Type B pancreatic cell (in vitro differentiated cells): ENCODE results near the gene RASAL1. TPM values are rescaled to one million over a fixed set of nuclear protein-coding genes. Genes with fewer than 3 reads are reported as not detected.

ENCODE experiments used
- DNase-seq: peaks from one replicate; pipeline ENCODE4 v3.0.0; 2021; ENCODE audit warnings: mixed read lengths; ENCODE audit not compliant: unreplicated experiment; ENCODE audit errors: extremely low spot score
- H3K27ac Mint-ChIP-seq: 2 replicates; pipeline ENCODE4 v1.8.0; 2021; ENCODE audit warnings: mild to moderate bottlenecking, mixed read lengths
- H3K27me3 Mint-ChIP-seq: 2 replicates; pipeline ENCODE4 v1.8.0; 2021; ENCODE audit warnings: mixed read lengths
- H3K36me3 Mint-ChIP-seq: 2 replicates; pipeline ENCODE4 v1.8.0; 2021; ENCODE audit warnings: mixed read lengths
- H3K4me1 Mint-ChIP-seq: one replicate; pipeline ENCODE4 v1.8.0; 2021; ENCODE audit warnings: mixed read lengths; ENCODE audit not compliant: unreplicated experiment
- H3K4me3 Mint-ChIP-seq: 2 replicates; pipeline ENCODE4 v1.8.0; 2021; ENCODE audit warnings: mild to moderate bottlenecking, mixed read lengths
- H3K9me3 Mint-ChIP-seq: 2 replicates; pipeline ENCODE4 v1.8.0; 2021; ENCODE audit warnings: mixed read lengths
- total RNA-seq: library from RNA; stranded (reverse); gene quantifications from 2 replicates; pipeline ENCODE4 v1.2.1, GENCODE V29; 2021; ENCODE audit warnings: low replicate concordance
- TF ChIP-seq, protein P1 (sequence below): fragments of 200-600 bp; sonication (generic); conservative IDR thresholded peaks from 2 replicates; pipeline ENCODE4 v1.5.0; 2021; ENCODE audit warnings: antibody characterized with exemption, mild to moderate bottlenecking

Gene RASAL1
- total RNA-seq, 1 donor from 2014 or later: 0.58 TPM

DNA sequence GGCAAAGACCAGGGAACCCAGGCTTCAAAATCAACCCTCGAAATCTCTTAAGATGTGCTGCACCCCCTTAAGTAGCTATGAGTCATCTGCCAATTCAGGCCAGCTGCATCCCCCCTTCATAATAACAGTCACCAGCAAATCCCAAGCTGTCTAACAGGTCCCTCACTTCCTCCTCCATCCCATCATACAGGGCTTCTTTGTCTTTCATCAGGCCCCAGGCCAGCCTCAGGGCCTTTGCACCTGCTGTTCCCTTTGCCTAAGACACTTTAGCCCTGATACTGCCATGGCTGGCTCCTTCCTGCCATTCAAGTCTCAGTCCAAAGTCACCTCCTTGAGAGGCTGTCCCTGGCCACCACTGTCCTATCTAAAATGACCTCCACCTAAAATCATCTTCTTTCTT lies 4.0 kb downstream of the RASAL1 start:
- no peak overlapping the region for H3K27ac Mint-ChIP-seq

DNA sequence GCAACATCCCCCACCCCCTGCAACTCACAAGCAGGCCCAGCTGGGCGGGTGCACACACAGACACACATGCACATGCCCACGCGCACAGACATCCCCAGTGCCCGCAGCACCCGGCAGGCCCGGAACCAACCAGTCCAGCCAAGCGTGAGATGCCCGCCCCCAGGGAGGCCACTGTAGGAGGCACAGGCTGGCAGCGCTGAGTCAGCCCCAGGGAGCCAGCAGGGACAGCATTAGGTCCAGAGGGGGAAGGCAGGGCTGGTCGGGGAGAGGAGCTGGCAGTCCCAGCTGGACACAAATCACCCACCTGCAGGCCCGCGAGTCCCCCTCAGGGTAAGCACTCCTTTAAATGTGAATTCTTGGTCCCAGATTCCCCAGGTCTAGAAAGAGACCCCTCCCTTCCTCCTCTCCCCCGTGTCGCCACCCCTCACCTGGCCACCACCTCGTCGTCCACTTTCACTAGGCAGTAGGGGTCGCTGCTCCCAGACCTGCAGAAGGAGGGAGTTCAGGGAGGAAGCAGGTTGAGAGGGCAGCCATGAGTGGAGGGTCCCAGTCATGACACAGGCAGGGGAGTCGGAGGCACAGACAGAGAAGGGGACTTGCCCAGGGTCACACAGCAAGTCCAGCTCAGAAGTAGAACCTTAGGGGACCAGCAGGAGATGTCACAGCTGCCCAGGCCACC lies 5.0 kb downstream of the RASAL1 start:
- H3K4me3 Mint-ChIP-seq: no peak overlapping the region
- DNase-seq: no peak
- no peak overlapping the region for H3K27ac Mint-ChIP-seq
- H3K27me3 Mint-ChIP-seq: peaks cover 43% of the 10 kb centered on the region
- H3K36me3 Mint-ChIP-seq: no peaks in the 10 kb centered on the region
- H3K4me1 Mint-ChIP-seq: no peaks in the 10 kb centered on the region
- no peaks in the 10 kb centered on the region for H3K9me3 Mint-ChIP-seq
- TF ChIP-seq, protein P1, sequence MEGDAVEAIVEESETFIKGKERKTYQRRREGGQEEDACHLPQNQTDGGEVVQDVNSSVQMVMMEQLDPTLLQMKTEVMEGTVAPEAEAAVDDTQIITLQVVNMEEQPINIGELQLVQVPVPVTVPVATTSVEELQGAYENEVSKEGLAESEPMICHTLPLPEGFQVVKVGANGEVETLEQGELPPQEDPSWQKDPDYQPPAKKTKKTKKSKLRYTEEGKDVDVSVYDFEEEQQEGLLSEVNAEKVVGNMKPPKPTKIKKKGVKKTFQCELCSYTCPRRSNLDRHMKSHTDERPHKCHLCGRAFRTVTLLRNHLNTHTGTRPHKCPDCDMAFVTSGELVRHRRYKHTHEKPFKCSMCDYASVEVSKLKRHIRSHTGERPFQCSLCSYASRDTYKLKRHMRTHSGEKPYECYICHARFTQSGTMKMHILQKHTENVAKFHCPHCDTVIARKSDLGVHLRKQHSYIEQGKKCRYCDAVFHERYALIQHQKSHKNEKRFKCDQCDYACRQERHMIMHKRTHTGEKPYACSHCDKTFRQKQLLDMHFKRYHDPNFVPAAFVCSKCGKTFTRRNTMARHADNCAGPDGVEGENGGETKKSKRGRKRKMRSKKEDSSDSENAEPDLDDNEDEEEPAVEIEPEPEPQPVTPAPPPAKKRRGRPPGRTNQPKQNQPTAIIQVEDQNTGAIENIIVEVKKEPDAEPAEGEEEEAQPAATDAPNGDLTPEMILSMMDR: peak; percentile 14

More for the DNA sequence above, 4.0 kb downstream of the RASAL1 start:
- peaks cover 51% of the 10 kb centered on the region for H3K27me3 Mint-ChIP-seq
- no peaks in the 10 kb centered on the region for H3K36me3 Mint-ChIP-seq
- TF ChIP-seq, protein P1: no peak
- H3K4me1 Mint-ChIP-seq: no peaks in the 10 kb centered on the region
- DNase-seq: no peak
- H3K9me3 Mint-ChIP-seq: no peaks in the 10 kb centered on the region
- no peak overlapping the region for H3K4me3 Mint-ChIP-seq

DNA sequence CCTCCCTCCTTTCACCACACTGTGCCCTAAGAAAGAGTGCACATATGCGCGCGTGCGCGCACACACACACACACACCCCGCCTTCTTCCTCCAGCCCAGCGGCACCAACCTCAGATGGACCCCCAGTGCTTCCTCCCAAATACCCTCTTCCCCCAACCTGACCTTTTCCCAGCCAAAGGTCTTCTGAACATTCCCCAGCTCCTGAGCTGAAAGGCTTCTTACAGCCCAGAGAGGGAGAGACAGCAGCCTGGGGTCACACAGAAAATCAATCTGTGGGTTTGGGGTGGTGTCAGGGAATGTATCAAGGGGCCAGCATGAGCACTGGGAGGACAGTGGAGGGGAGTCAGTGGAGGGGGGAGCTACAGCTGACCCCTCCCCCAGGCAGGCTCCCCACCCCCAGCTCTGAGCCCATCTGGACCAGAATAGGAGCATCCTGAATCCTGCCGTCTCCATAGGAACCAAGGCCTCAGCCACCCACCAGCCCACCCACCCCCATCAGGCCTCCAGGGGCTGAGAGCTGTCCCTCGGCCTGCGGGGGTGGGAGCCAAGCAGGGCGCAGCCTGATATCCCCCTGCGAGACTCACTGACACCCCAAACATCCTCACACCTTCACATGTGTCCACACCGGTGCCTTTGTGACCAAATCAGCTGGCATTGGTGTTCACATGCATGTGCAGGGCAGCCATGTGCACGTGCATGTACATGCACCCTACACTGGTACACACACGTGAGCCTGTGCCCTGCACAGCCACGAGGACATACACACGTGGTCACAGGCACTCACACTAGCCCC lies 5.7 kb downstream of the RASAL1 start:
- no peak overlapping the region for H3K27ac Mint-ChIP-seq
- no peaks in the 10 kb centered on the region for H3K9me3 Mint-ChIP-seq
- TF ChIP-seq, protein P1: no peak
- H3K27me3 Mint-ChIP-seq: peaks cover 37% of the 10 kb centered on the region
- H3K36me3 Mint-ChIP-seq: no peaks in the 10 kb centered on the region
- DNase-seq: no peak
- no peak overlapping the region for H3K4me3 Mint-ChIP-seq
- H3K4me1 Mint-ChIP-seq: no peaks in the 10 kb centered on the region

DNA sequence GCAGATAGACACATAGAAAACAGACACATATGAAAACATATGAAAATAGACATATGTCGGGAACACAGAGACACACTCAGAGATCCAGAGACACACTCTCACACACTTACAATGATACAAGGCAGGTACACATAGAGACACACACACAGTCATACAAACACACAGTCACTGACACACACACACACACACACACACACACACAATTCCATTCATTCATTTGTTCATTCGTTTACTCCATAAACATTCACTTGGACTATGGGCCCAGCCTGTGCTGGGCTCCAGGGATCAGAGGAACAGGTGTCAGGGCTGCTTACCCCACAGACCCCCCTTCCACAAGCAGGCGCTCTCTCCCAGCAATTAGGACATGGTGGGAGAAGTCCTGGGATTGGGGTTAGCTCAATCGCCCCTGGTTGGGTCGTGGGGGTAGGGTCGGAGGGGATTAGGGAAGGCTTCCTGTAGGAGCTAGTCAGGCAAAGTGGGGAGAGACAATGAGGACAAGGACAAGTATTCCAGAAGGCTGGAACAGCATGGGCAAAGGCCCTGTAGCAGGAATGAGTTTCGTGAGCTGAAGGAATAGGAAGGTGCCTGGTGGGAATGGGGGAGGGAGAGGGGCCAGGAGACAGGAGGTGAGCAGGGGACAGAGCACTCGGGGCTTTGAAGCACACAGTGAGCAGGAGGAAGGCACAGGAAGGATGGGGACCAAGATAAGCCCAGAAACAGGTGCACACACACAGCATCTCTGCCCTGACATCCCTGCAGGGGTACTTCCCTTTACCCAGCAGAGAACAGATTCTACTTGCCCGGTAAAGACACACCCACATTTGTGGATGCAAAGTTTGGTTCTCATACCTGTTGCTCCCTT lies 6.5 kb downstream of the RASAL1 start:
- peaks cover 33% of the 10 kb centered on the region for H3K27me3 Mint-ChIP-seq
- H3K4me1 Mint-ChIP-seq: no peaks in the 10 kb centered on the region
- no peak overlapping the region for H3K27ac Mint-ChIP-seq
- TF ChIP-seq, protein P1: no peak
- no peak for DNase-seq
- H3K36me3 Mint-ChIP-seq: no peaks in the 10 kb centered on the region
- no peaks in the 10 kb centered on the region for H3K9me3 Mint-ChIP-seq
- H3K4me3 Mint-ChIP-seq: no peak overlapping the region

DNA sequence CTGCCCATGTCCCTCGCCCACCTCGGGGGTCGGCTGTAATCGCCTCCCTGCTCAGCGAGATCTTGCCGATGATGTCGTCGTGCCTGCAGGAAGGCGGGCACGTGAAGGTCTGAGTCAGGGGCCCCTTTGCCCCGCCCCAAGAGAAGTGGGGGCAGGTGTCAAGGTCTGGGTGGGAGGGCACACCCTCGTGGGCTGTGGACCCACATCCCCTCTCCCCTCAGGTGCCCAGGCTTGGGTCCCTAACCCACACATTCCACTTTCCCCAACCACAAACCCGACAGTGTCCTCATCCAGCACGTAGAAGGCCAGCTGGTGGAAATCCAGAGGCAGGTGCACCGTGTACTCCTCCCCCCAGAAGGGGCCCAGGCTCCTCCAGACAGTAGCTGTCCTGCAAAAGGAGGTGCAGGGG lies 7.8 kb downstream of the RASAL1 start:
- H3K4me3 Mint-ChIP-seq: no peak overlapping the region
- TF ChIP-seq, protein P1: no peak
- peaks cover 33% of the 10 kb centered on the region for H3K27me3 Mint-ChIP-seq
- no peak for DNase-seq
- H3K9me3 Mint-ChIP-seq: no peaks in the 10 kb centered on the region
- no peaks in the 10 kb centered on the region for H3K4me1 Mint-ChIP-seq
- H3K36me3 Mint-ChIP-seq: no peaks in the 10 kb centered on the region
- H3K27ac Mint-ChIP-seq: no peak overlapping the region
